GM12878 (cell line): ENCODE results near the gene KAZN. TPM values are rescaled to one million over a fixed set of nuclear protein-coding genes. Genes with fewer than 3 reads are reported as not detected.

ENCODE experiments used
- ATAC-seq: fragments of 200-7000 bp; cut with Tn5 transposase; 3 replicates; pipeline ENCODE4 v1.9.1; 2020; ENCODE audit warnings: mild to moderate bottlenecking, moderate library complexity
- BruUV-seq: library from RNA; stranded (reverse); fragments of 400-500 nt; replicated peaks from 2 replicates; lab custom pipeline; 2021; lab: Mats Ljungman, UMichigan
- CTCF ChIA-PET: fragments of 300-600 bp; sonication (Branson Sonifier 250); formaldehyde crosslinking; extraction: SDS; loops from one replicate; lab custom pipeline; 2021; ENCODE audit warnings: inconsistent platforms; lab: Yijun Ruan, JAX
- POLR2A ChIA-PET: fragments of 350-600 bp; formaldehyde crosslinking; extraction: SDS; loops from one replicate; lab custom pipeline; 2021; ENCODE audit warnings: inconsistent platforms; lab: Charles Lee
- RAD21 ChIA-PET: fragments of 300-600 bp; sonication (Branson Sonifier 250); formaldehyde crosslinking; loops from one replicate; lab custom pipeline; 2023; ENCODE audit warnings: antibody characterized with exemption; ENCODE audit not compliant: unreplicated experiment; lab: Charles Lee
- SMC1A ChIA-PET: fragments of 300-600 bp; sonication (Branson Sonifier 250); formaldehyde crosslinking; loops from one replicate; lab custom pipeline; 2023; ENCODE audit not compliant: unreplicated experiment, uncharacterized antibody; lab: Charles Lee
- DNase-seq: peaks from one replicate; pipeline ENCODE4 v3.0.0-alpha.2; 2011; ENCODE audit warnings: low read depth, low spot score
- FAIRE-seq: peaks from 3 replicates; lab custom pipeline; 2011; peaks lifted over from hg19 to GRCh38; lab: Jason Lieb, UNC
- H2AFZ ChIP-seq: 2 replicates; pipeline ENCODE4 v1.6.0; 2011; ENCODE audit warnings: low read depth, low read length, control low read depth; ENCODE audit not compliant: control insufficient read depth
- H3K27ac ChIP-seq: 2 replicates; pipeline ENCODE4 v1.5.1; 2011; ENCODE audit warnings: control low read depth; ENCODE audit not compliant: control insufficient read depth, insufficient read depth
- H3K27me3 ChIP-seq, 2 experiments: replicated peaks in 1 of 2; 2 replicates each; pipeline versions ENCODE4 v1.6.0 to v1.6.1; 2011; ENCODE audit warnings: low read length in 1 of 2; ENCODE audit not compliant: control insufficient read depth in 2 of 2, insufficient read depth in 2 of 2
- H3K36me3 ChIP-seq, 2 experiments: 2 replicates each; pipeline ENCODE4 v1.5.1; 2011; ENCODE audit warnings: low read length in 1 of 2; ENCODE audit not compliant: control insufficient read depth in 2 of 2, insufficient read depth in 2 of 2
- H3K4me1 ChIP-seq: 2 replicates; pipeline ENCODE4 v1.6.1; 2011; ENCODE audit warnings: mild to moderate bottlenecking, low read length, moderate library complexity, mixed read lengths; ENCODE audit not compliant: control insufficient read depth, insufficient read depth
- H3K4me2 ChIP-seq: 2 replicates; pipeline ENCODE4 v1.6.0; 2011; ENCODE audit warnings: control low read depth; ENCODE audit not compliant: control insufficient read depth, insufficient read depth
- H3K4me3 ChIP-seq: fragments of 200-600 bp; sonication (generic); 2 replicates; pipeline ENCODE4 v1.5.1; 2016
- H3K79me2 ChIP-seq: 2 replicates; pipeline ENCODE4 v1.6.0; 2011; ENCODE audit warnings: low read length; ENCODE audit not compliant: control insufficient read depth, insufficient read depth
- H3K9ac ChIP-seq: 2 replicates; pipeline ENCODE4 v1.8.0; 2011; ENCODE audit warnings: low read length, control low read depth, mixed read lengths; ENCODE audit not compliant: control insufficient read depth, insufficient read depth
- H3K9me3 ChIP-seq: replicated peaks from 3 replicates; pipeline ENCODE4 v1.5.1; 2011; ENCODE audit warnings: mild to moderate bottlenecking, low read length; ENCODE audit not compliant: control insufficient read depth, insufficient read depth
- H4K20me1 ChIP-seq: 2 replicates; pipeline ENCODE4 v1.6.0; 2011; ENCODE audit not compliant: control insufficient read depth, insufficient read depth
- BACH1 ChIP-seq: fragments of 450-650 bp; IDR thresholded peaks from 2 replicates; pipeline ENCODE4 v1.6.1; 2017; ENCODE audit warnings: mild to moderate bottlenecking, borderline replicate concordance
- CHD4 ChIP-seq: fragments of 200-600 bp; sonication (generic); IDR thresholded peaks from 2 replicates; pipeline ENCODE4 v1.6.1; 2016; ENCODE audit warnings: mild to moderate bottlenecking
- EED ChIP-seq: sonication (generic); IDR thresholded peaks from 2 replicates; pipeline ENCODE4 v1.6.1; 2016; ENCODE audit warnings: antibody characterized with exemption, low read depth
- EP300 ChIP-seq, 2 experiments: fragments of 150-350 bp in 1 of 2; IDR thresholded peaks; 2 replicates each; pipeline ENCODE4 v1.6.1; 2011 to 2012; ENCODE audit warnings: low read depth in 2 of 2, low read length in 2 of 2, borderline replicate concordance in 1 of 2, improper control_type of control experiment in 1 of 2, inconsistent platforms in 1 of 2; ENCODE audit not compliant: control insufficient read depth in 1 of 2
- GABPA ChIP-seq: IDR thresholded peaks from 2 replicates; pipeline ENCODE4 v1.6.1; 2014; ENCODE audit warnings: antibody characterized with exemption, low read depth, mild to moderate bottlenecking, inconsistent platforms
- GATAD2B ChIP-seq: fragments of 450-650 bp; conservative IDR thresholded peaks from 2 replicates; pipeline ENCODE4 v1.6.1; 2017; ENCODE audit warnings: low read depth, mild to moderate bottlenecking, moderate library complexity
- HDAC2 ChIP-seq: fragments of 200-600 bp; sonication (generic); IDR thresholded peaks from 2 replicates; pipeline ENCODE4 v1.6.1; 2017
- IKZF1 ChIP-seq: fragments of 450-650 bp; conservative IDR thresholded peaks from 2 replicates; pipeline ENCODE4 v1.6.1; 2017; ENCODE audit warnings: antibody characterized with exemption, mild to moderate bottlenecking
- MYB ChIP-seq: fragments of 150-350 bp; IDR thresholded peaks from 2 replicates; pipeline ENCODE4 v1.6.1; 2014; ENCODE audit warnings: mild to moderate bottlenecking, low read depth, low read length, borderline replicate concordance
- NRF1 ChIP-seq: conservative IDR thresholded peaks from 2 replicates; pipeline ENCODE4 v1.6.1; 2011; ENCODE audit warnings: mild to moderate bottlenecking, low read depth, low read length, improper control_type of control experiment
- PML ChIP-seq: IDR thresholded peaks from 2 replicates; pipeline ENCODE4 v1.6.1; 2012; ENCODE audit warnings: low read length, inconsistent platforms
- POLR2AphosphoS2 ChIP-seq: IDR thresholded peaks from 2 replicates; pipeline ENCODE4 v1.6.1; 2011; ENCODE audit warnings: low read depth, mild to moderate bottlenecking, low read length, improper control_type of control experiment, moderate library complexity
- RAD21 ChIP-seq: IDR thresholded peaks from 2 replicates; pipeline ENCODE4 v1.6.1; 2011; ENCODE audit warnings: mild to moderate bottlenecking, low read depth, low read length, moderate library complexity; ENCODE audit not compliant: insufficient read depth
- SP1 ChIP-seq: IDR thresholded peaks from one replicate; pipeline ENCODE4 v1.6.1; 2011; ENCODE audit warnings: low read depth, low read length
- TARDBP ChIP-seq: IDR thresholded peaks from 2 replicates; pipeline ENCODE4 v1.6.1; 2016; ENCODE audit warnings: borderline replicate concordance
- ZNF217 ChIP-seq: fragments of 450-650 bp; IDR thresholded peaks from 2 replicates; pipeline ENCODE4 v1.6.1; 2017; ENCODE audit warnings: antibody characterized with exemption, mild to moderate bottlenecking
- WGBS: methylation state at CpG from one replicate; pipeline ENCODE4 v1.1.6; 2016; ENCODE audit warnings: low lambda C conversion rate; ENCODE audit not compliant: insufficient replicate concordance, insufficient coverage; ENCODE audit errors: missing lambda C conversion rate; 5-methylcytosine and 5-hydroxymethylcytosine counted together
- in situ Hi-C: fragments of 300-500 bp; cut with MboI; formaldehyde crosslinking; loops from 9 replicates; pipeline ENCODE4 v1.14.3; 2018; ENCODE audit warnings: mixed read lengths
- intact Hi-C: fragments of 100-400 bp; cut with micrococcal nuclease; formaldehyde crosslinking; loops from one replicate; pipeline ENCODE4 v1.14.2; 2022; ENCODE audit not compliant: unreplicated experiment
- polyA plus RNA-seq, 11 experiments: library from polyadenylated mRNA; depleted of rRNA in 4 of 11; unstranded in 6 of 11; stranded (reverse) in 5 of 11; fragments of >200 nt; fragmentation: Nextera tagmentation in 4 of 11; fragmentation: Illumina TruSeq in 1 of 11; extraction: Ambion mirVana in 4 of 11; extraction: Trizol in 1 of 11; gene quantifications; 1 replicate in 1 of 11; 2 replicates in 10 of 11; pipeline versions ENCODE4 v1.2.1 to v1.2.3, GENCODE V29; 2011 to 2016; ENCODE audit warnings: inconsistent platforms in 2 of 11, missing spikeins in 2 of 11, low read depth in 1 of 11
- total RNA-seq, 4 experiments: library from RNA; depleted of rRNA in 3 of 4; stranded (reverse); fragments of >200 nt in 3 of 4; fragmentation: Illumina TruSeq in 1 of 4; extraction: Trizol in 1 of 4; gene quantifications; 2 replicates each; pipeline versions ENCODE4 v1.2.1 to v1.2.3, GENCODE V29; 2013 to 2021
- TF ChIP-seq, protein P1 (sequence below): fragments of 450-650 bp; formaldehyde crosslinking; IDR thresholded peaks from 2 replicates; pipeline ENCODE4 v1.4.0; 2022; ENCODE audit warnings: mild to moderate bottlenecking, moderate library complexity
- TF ChIP-seq, protein P2 (sequence below): IDR thresholded peaks from 2 replicates; pipeline ENCODE4 v1.6.1; 2012; ENCODE audit warnings: low read depth, low read length, improper control_type of control experiment
- TF ChIP-seq, protein P3 (sequence below): IDR thresholded peaks from 2 replicates; pipeline ENCODE4 v1.6.1; 2012; ENCODE audit warnings: low read length, inconsistent platforms
- TF ChIP-seq, protein P4 (sequence below): IDR thresholded peaks from 2 replicates; pipeline ENCODE4 v1.6.1; 2011; ENCODE audit warnings: low read depth, low read length, improper control_type of control experiment, borderline replicate concordance

The KAZN gene
- total and polyA plus RNA-seq, 10 of the 15 experiments (the other 5 are each of a cell fraction or from before 2014, with no cell fraction given), result 0.72 to 4.0 (median 1.2) TPM

DNA sequence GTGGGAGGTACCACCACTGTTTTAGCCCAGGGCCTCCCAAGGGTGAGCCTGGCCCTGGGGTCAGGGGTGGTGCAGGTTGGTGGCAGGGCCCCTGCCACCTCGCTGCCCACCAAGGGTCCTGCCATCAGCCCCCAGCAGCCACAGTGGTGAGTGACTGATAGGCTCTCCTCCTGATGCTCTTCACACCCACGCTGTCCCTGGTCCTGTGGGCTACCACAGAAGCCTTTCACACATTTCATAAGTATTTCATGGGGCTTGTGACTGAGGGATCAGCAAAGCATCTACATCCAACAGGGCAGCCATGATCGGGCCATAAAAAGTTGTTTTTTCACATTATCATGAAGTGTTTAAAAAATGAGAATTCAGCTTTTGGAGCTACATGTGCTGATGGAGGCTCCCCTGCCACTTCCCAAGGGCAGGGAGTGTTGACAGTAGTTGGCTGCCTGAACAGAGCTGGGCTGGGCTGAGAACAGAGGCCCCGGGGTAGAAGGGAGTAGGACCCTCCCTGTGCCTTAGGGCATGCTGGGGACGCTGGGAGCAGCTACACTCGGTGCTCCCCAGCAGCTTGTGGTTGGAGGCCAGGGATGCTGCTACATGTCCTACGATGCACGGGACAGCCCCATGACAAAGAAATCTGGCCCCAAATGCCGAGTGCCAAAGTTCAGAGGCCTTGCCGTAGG lies 482.0 kb downstream of the KAZN start:
- H3K4me1 ChIP-seq, result no peaks in the 10 kb centered on the region
- no peak overlapping the region for H3K9ac ChIP-seq
- no peak overlapping the region for H3K27ac ChIP-seq
- TF ChIP-seq MYB, result no peak
- TF ChIP-seq, protein P1, sequence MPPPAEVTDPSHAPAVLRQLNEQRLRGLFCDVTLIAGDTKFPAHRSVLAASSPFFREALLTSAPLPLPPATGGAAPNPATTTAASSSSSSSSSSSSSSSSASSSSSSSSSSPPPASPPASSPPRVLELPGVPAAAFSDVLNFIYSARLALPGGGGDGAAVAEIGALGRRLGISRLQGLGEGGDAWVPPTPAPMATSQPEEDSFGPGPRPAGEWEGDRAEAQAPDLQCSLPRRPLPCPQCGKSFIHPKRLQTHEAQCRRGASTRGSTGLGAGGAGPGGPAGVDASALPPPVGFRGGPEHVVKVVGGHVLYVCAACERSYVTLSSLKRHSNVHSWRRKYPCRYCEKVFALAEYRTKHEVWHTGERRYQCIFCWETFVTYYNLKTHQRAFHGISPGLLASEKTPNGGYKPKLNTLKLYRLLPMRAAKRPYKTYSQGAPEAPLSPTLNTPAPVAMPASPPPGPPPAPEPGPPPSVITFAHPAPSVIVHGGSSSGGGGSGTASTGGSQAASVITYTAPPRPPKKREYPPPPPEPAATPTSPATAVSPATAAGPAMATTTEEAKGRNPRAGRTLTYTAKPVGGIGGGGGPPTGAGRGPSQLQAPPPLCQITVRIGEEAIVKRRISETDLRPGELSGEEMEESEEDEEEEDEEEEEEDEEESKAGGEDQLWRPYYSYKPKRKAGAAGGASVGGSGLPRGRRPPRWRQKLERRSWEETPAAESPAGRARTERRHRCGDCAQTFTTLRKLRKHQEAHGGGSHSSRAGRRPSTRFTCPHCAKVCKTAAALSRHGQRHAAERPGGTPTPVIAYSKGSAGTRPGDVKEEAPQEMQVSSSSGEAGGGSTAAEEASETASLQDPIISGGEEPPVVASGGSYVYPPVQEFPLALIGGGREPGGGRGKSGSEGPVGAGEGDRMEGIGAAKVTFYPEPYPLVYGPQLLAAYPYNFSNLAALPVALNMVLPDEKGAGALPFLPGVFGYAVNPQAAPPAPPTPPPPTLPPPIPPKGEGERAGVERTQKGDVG (CRISPR knock-in tag), result no peak
- no peak for TF ChIP-seq HDAC2
- TF ChIP-seq, protein P2, sequence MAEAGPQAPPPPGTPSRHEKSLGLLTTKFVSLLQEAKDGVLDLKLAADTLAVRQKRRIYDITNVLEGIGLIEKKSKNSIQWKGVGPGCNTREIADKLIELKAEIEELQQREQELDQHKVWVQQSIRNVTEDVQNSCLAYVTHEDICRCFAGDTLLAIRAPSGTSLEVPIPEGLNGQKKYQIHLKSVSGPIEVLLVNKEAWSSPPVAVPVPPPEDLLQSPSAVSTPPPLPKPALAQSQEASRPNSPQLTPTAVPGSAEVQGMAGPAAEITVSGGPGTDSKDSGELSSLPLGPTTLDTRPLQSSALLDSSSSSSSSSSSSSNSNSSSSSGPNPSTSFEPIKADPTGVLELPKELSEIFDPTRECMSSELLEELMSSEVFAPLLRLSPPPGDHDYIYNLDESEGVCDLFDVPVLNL, result no peak
- TF ChIP-seq GATAD2B, result no peak
- TF ChIP-seq RAD21, result no peak
- TF ChIP-seq NRF1, result no peak
- no peak for TF ChIP-seq POLR2AphosphoS2
- TF ChIP-seq PML, result no peak
- no peak for TF ChIP-seq CHD4
- TF ChIP-seq TARDBP, result no peak
- no peak for TF ChIP-seq ZNF217
- TF ChIP-seq EP300 (IDR thresholded peaks at IDR 0.05; ENCODE audit: borderline replicate concordance in 1 of 2, control insufficient read depth in 1 of 2, low read depth in 2 of 2, low read length in 2 of 2), result no peak
- no peak for TF ChIP-seq BACH1
- no peak for TF ChIP-seq GABPA
- no peak for TF ChIP-seq EED
- TF ChIP-seq IKZF1, result no peak
- TF ChIP-seq, protein P3, sequence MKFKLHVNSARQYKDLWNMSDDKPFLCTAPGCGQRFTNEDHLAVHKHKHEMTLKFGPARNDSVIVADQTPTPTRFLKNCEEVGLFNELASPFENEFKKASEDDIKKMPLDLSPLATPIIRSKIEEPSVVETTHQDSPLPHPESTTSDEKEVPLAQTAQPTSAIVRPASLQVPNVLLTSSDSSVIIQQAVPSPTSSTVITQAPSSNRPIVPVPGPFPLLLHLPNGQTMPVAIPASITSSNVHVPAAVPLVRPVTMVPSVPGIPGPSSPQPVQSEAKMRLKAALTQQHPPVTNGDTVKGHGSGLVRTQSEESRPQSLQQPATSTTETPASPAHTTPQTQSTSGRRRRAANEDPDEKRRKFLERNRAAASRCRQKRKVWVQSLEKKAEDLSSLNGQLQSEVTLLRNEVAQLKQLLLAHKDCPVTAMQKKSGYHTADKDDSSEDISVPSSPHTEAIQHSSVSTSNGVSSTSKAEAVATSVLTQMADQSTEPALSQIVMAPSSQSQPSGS, result no peak
- TF ChIP-seq, protein P4, sequence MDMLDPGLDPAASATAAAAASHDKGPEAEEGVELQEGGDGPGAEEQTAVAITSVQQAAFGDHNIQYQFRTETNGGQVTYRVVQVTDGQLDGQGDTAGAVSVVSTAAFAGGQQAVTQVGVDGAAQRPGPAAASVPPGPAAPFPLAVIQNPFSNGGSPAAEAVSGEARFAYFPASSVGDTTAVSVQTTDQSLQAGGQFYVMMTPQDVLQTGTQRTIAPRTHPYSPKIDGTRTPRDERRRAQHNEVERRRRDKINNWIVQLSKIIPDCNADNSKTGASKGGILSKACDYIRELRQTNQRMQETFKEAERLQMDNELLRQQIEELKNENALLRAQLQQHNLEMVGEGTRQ, result no peak
- no peak for TF ChIP-seq SP1
- H3K79me2 ChIP-seq, result no peaks in the 10 kb centered on the region
- H3K4me3 ChIP-seq, result no peak overlapping the region
- ATAC-seq, result no peak
- ChIA-PET RAD21 (no interaction called here), SMC1A (no interaction called here), POLR2A (no interaction called here), CTCF (no interaction called here)
- in situ Hi-C loops, result no loop called here
- H4K20me1 ChIP-seq, result no peaks in the 10 kb centered on the region
- no peaks in the 10 kb centered on the region for H3K9me3 ChIP-seq
- BruUV-seq, result no TSS peak
- no peak for FAIRE-seq
- no peak overlapping the region for H2AFZ ChIP-seq
- DNase-seq, result no peak
- intact Hi-C loops, result no loop called here
- no peaks in the 10 kb centered on the region for H3K36me3 ChIP-seq
- no peak overlapping the region for H3K4me2 ChIP-seq
- WGBS, result 10% methylated on average over 10 of the region's 10 CpGs
- peaks cover 0 to 3% of the 10 kb centered on the region in 2 experiments; a peak in 2 of 4 replicates for H3K27me3 ChIP-seq
